HG03159 (cell line): Measurements from ENCODE around the gene ARHGEF4.

Experiments
- ATAC-seq: cut with Tn5 transposase; IDR thresholded peaks from one replicate; pipeline ENCODE4 v1.9.1; 2021; ENCODE audit warnings: mild to moderate bottlenecking, moderate library complexity; ENCODE audit not compliant: unreplicated experiment

Gene ARHGEF4

GRCh38 chr2:131006561-131006960 lies 169.8 kb downstream of the ARHGEF4 start:
- no peak for ATAC-seq

DNA sequence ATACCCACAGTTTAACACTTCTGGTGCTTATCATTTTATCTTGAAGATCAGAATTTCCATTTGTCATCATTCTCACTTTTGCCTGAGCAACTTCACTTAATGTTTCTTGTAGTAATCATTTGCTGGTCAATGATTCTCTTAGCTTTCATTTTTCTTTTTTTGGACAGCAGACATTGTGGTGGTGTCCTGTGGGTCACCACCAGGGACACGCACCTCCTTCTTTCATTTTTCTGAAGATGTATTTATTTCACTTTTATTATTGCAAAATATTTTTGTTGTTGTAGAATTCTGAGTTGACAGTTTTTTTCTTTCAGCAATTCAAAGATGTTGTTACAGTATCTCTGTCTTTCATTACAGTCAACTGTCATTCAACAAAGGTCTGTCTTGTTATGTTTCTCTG lies 172.3 kb downstream of the ARHGEF4 start:
- no peak for ATAC-seq

DNA sequence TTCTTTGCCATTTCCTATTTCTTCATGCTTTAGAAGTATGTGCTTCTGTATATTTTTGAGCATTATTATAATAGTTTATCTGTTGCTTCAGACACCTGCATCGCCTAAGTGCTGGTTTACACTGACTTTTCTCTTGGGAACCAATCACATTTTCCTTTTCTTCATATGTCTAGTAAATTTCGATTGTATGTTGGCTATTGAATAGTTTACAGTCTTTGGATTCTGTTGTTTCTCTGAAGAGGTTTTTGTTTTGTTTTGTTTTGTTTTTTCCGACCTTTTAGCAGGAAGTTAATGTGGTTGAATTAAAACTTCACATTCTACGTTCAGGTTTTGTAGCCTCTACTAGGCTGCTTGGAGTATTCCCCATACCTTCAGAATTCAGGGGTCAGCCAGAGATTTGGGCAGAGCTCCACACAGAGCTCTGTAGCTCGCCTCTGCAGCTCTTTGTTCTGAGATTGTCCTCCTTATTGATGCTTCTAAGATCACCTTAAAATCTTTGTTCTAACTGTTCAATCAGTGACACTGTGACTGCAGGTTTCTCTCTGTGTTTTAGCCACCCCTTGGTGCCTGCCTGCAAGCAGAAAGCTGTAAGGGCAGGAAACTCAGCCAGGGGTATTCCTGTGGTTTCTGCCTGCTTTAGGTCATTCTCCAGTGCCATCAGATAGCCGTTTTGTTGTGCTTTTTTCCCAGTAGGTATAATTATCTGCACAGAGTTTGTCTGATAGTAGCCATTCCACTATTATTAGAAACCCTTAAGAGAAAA lies 173.2 kb downstream of the ARHGEF4 start:
- ATAC-seq = no peak

GRCh38 chr2:131010566-131010965 lies 173.9 kb downstream of the ARHGEF4 start:
- ATAC-seq = no peak

DNA sequence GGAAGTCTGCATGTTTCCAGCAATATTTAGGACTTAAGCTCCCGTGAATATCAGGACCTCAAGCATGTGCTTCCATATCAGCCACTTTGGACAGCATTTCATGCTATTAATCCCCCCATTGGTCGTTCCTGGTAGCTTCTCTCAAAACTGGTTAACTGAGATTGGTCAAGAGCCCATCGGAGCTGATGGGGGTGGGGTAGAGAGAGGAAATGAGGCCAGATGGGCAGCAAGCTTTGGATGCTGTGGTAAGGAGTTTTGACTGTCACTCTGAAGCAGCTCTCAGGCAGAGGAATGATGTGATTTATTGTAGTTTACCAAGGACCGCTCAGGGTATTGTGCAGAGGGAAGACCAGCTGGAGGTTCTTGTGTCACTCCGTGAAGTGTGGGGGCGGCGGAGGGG lies 174.8 kb downstream of the ARHGEF4 start:
- ATAC-seq = no peak

GRCh38 chr2:131014141-131014540 lies 177.4 kb downstream of the ARHGEF4 start:
- no peak for ATAC-seq

GRCh38 chr2:131015764-131016163 lies 179.1 kb downstream of the ARHGEF4 start:
- ATAC-seq = no peak

DNA sequence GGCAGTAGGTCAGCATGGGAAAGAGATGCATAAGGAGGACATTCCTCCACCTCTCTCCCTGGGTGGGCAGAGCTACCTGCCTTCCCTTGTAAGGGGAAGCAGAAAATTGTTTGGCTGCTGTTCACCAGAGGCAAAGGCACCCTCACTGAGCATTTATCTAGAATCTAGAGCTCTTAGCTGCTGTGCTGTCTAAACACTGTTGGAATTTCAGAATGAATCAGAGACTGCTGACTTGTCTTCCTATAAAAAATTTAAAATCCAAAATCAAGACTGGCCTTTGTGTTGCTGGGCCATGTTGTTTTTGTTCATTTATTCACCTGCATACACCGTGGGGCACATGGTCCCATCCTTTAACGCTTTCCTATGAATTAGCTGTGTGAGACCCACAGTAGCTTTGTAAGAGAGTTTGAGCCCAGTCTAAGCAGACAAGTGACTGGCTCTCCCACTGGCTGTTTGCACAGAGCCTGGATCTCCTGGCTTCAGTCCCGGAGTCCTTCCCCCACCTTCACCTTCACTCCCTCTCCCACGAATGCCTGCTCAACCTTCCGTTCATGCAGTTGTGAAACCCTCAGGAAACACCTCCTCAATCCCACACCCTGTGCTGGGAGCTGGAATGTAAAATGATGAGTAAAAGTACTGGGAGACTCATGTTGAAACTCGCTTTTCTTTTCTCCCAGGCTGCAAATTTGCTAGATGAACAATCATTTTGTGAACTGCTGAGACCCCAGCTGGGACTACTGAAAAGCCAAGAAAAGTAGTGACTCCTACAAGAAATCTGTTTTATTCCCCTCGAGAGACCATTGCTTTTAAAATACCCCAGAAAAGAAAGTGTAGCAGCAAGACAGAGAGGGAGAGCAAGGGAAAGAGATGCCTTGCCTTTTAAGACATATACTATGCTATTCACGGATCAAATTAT lies 180.4 kb downstream of the ARHGEF4 start:
- ATAC-seq = no peak

GRCh38 chr2:131022731-131023130 lies 186.0 kb downstream of the ARHGEF4 start:
- ATAC-seq = no peak

- ATAC-seq = no peak
Measured at GRCh38 chr2:131023758-131024157, 187.0 kb downstream of the ARHGEF4 start.

- no peak for ATAC-seq
Measured at GRCh38 chr2:131026919-131027318, 190.2 kb downstream of the ARHGEF4 start.

GRCh38 chr2:131027566-131028528 lies 191.1 kb downstream of the ARHGEF4 start:
- no peak for ATAC-seq

- no peak for ATAC-seq
Measured at GRCh38 chr2:131029812-131030211, 193.1 kb downstream of the ARHGEF4 start.

DNA sequence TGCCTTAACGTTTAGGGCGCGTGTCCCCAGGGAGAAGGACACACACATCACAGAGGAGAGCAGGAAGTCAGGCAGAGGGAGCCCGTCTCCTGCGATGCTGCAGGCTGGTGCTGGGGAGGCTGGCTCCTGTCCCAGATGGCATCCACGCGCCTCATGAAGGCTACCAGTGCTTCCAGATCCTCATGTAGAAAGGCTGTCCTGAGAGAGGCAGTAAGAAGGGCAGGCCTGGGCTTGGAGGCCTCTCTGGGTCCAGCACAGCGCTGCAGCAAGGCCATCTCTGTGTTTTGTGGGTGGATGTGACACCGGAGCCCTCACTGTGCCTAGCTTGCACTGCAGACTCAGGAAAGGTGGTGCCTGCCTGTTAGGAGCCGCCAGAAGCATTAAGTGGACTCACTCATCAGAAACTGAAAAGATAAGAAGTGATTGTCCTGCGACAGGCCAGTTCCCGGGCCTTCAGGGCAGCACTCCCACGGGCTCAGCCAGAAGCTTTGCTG lies 193.8 kb downstream of the ARHGEF4 start:
- ATAC-seq = no peak

DNA sequence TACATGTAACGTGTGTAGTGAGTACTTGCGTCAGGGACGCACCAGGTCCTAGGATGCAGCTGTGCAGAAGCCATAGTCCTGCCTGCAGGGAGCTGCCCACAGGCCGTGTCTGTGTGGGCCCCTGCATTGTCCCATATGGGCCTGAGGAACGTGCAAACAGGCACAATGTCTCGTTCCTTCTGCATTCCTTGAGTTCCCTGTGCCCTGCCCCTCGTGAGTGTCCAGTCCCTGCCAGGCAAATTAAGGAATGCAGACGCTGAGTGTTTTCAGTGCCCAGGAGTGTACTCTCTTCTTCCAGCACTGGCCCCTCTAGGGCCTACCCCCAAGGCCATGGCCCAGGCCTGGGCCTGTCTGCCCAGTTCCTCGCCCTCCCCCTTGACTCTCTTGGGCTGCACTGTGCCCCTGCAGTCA lies 194.7 kb downstream of the ARHGEF4 start:
- ATAC-seq = no peak

- no peak for ATAC-seq
Measured at GRCh38 chr2:131031875-131032274, 195.2 kb downstream of the ARHGEF4 start.

DNA sequence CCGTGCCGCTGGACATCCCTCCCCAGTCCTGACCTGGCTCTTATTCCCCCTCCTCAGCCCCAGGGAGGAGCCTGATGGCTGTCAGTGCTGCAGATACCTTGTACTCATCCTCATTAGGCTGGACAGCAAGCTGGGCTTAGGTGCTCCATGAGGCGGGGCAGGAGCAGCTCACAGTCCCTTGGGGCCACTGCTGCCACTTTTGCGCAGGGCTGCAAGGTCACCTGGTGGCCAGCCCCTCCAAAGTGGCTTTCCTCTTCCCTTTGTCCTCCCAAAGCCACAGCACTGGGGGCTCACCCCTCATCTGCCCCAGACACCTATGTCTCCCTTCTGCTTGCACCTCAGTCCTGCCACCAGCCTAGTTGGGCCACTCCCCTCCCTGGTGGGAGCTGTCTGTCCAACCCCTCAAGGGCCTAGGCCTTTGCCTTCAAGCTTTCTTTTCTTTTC lies 195.7 kb downstream of the ARHGEF4 start:
- no peak for ATAC-seq

- no peak for ATAC-seq
Measured at GRCh38 chr2:131033786-131034121, 197.0 kb downstream of the ARHGEF4 start.

DNA sequence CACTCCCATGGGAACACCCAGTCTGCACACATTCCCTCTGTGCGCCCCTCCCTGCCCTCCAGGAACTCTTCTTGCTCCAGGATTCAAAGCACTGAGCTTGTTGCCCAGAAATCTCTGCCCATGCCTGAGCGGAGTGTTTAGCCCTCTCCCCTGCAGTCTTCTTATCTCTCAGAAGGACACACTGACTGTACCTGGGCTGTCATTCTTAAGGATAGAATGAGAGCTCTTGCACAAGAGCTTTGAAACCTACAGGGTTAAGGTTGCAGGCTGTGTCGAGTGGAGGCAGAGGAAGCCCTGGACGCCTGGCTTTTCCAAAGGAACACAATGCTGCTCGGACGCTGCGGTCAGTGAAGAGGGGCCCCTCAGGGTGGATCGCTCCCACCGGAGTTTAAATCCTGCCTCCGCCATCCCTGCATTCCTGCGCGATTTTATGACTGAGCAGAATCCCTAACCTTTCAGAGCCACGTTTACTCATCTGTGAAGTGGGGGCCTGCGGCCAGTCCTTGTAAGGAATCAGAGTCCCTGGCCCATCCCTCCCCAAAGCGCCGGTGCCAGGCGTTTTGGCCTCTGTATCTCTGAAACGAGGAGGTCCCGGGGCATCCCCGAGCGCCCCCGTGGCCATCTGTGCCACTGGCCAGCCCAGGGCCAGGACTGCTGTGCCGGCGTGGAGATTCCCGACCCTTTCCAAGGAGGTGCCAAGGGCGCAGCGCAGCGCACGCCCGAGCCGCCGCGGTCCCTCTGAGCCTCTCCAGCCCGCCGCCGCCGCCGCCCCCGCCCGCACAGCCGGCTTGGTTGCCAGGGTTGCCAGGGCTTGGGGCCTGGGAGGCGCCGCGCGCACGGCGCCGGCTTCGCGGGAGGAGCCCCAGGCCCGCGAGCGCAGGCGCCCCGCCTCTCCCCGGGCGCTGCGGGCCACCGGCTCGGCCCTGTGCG lies 197.7 kb downstream of the ARHGEF4 start:
- no peak for ATAC-seq
